Epithelial cell of proximal tubule (primary cell): ENCODE data around the gene EFCAB6. TPM values are rescaled to one million over a fixed set of nuclear protein-coding genes. Genes with fewer than 3 reads are reported as not detected.

Source experiments
- DNase-seq: peaks from one replicate; pipeline ENCODE4 v3.0.0-alpha.2; 2011; ENCODE audit warnings: low read depth
- H3K4me3 ChIP-seq: 2 replicates; pipeline ENCODE4 v1.5.1; 2011; ENCODE audit warnings: low read depth, mild to moderate bottlenecking, low read length
- total RNA-seq: library from RNA; depleted of rRNA; stranded (reverse); fragments of >200 nt; gene quantifications from 2 replicates; pipeline ENCODE4 v1.2.3, GENCODE V29; 2015
- TF ChIP-seq, protein P1 (sequence below): conservative IDR thresholded peaks from 2 replicates; pipeline ENCODE4 v1.5.1; 2012; ENCODE audit warnings: low read depth, mild to moderate bottlenecking, low read length

The EFCAB6 gene
- total RNA-seq = 0.07 and 0.23 TPM in 2 replicates

DNA sequence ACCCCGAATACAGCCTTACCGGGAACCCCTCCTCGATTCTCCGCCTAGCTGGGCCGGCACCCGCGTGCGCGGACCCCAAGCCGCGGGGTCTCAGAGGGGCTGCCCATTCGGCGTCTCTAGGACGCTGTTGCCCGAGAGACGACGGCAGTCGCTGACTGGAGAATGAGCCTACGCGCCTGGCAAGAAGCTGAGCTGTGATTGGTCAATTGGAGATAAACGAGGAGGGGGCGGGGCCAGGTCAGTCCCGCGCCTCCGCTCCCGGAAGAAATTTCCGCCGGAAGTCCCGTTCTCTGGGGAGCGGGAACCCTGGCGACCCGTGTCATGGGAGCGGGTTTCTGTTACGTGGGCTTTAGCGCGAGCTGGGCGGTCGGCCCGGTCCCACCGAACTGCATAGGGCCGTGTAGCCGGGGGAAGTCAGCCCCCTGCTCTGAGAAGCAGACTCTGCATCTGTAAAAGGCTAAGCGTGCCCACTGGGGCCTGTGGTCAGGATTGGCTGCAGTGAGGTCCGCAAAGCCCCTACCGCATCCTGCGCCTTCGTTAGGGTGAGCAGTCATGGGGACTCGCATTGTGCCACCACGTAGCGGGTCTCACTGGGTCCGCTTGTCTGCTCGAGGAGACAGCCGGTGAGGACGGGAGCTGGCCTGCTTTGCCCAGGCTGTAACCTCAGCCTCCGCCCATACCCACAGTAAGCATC, at the start of gene EFCAB6:
Gene EFCAB6 (minus strand): TSS at position 157 of the 694 bp plus-strand sequence. CDS start 29,987 bp downstream, outside the sequence.
- TF ChIP-seq, protein P1, sequence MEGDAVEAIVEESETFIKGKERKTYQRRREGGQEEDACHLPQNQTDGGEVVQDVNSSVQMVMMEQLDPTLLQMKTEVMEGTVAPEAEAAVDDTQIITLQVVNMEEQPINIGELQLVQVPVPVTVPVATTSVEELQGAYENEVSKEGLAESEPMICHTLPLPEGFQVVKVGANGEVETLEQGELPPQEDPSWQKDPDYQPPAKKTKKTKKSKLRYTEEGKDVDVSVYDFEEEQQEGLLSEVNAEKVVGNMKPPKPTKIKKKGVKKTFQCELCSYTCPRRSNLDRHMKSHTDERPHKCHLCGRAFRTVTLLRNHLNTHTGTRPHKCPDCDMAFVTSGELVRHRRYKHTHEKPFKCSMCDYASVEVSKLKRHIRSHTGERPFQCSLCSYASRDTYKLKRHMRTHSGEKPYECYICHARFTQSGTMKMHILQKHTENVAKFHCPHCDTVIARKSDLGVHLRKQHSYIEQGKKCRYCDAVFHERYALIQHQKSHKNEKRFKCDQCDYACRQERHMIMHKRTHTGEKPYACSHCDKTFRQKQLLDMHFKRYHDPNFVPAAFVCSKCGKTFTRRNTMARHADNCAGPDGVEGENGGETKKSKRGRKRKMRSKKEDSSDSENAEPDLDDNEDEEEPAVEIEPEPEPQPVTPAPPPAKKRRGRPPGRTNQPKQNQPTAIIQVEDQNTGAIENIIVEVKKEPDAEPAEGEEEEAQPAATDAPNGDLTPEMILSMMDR = no peak
- H3K4me3 ChIP-seq = peak within 1 kb of the TSS; percentile 77
- peak; percentile 49 for DNase-seq

DNA sequence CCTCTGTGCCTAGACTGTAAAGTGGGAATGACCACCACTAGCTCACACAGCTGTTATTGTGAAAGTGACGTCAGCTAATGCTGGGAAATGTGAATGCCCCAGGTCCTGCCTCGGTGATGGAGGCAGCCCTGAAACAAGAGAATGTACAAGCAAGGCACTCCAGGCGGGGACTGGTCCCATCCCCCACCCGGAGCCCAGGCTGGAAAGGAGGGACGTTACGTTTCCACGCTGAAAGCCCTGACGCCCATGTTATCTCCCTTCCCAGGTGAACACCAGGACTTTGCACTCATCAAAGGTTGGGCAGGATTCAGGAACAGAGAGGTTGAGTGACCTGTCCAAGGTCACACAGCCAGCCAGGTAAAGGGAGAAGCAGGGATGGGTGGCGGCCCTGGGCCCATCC, 49.4 kb upstream of the EFCAB6 start:
- TF ChIP-seq, protein P1 = no peak
- no peak for DNase-seq
- peak overlapping the region; percentile 6 for H3K4me3 ChIP-seq

DNA sequence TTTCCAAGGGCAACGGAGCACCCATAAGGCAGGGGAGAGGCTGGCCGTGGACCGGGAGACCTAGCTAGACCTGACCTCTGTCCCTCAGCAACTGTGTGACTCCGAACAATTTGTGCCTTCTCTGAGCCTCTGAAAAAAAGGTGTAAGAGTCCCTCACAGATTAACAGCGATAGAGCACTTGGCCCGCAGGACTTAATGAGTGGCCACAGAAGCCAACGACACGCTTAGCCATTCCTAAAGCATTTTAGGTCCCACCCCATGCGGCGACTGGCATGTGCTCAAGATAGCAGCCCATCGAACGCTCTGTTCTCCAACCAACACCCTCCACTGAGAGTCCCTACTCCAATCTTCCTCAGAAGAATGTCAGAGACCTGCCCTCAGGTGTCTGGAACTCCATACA, 48.7 kb upstream of the EFCAB6 start:
- DNase-seq = no peak
- no peak overlapping the region for H3K4me3 ChIP-seq
- TF ChIP-seq, protein P1 = no peak

DNA sequence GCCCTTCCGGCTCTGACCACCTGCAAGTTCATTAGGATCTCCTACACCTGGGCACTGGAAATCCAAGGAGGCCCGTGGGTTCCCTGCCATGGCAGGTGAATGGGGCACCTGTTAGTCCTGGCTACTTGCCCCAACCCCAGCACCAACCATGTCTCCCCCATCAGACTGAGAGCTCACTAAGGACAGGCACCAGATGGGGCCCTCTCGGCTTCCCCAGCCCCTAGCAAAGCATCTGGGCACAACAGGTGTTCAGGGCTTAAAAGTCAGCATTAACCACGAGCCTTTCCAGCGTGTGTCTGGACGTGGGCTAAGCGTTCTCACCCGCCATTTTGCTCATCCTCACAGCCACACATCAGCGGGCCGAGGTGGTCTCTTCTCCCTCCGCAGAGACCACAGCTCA, 48.0 kb upstream of the EFCAB6 start:
- TF ChIP-seq, protein P1 = no peak
- DNase-seq = no peak
- no peak overlapping the region for H3K4me3 ChIP-seq

- TF ChIP-seq, protein P1 = no peak
- DNase-seq = no peak
- no peak overlapping the region for H3K4me3 ChIP-seq
Measured at GRCh38 chr22:43859621-43860020, 47.5 kb upstream of the EFCAB6 start.

DNA sequence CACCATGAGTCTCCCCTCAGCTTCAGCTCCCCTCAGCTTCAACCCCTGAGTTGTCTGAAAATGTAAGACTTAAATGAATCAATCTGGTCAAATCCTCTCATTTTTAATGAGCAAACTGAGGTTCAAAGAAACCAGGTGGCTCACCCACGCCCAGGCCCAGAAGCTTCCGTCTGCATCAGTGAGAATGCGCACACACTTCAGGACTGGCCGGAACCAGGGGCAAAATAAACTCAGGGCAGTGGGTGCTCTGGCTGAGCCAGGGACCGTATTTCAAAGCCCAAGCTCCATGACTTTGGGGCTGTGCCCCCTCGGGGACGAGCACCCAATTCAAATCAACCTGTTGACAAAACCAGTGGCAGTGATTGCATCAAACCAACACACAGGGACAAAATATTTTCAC, 47.1 kb upstream of the EFCAB6 start:
- no peak for DNase-seq
- H3K4me3 ChIP-seq = no peak overlapping the region
- TF ChIP-seq, protein P1 = no peak
